ENCODE results near the gene ABCG1. TPM values are rescaled to one million over a fixed set of nuclear protein-coding genes. Genes with fewer than 3 reads are reported as not detected.

Gene ABCG1
- total RNA-seq, 2 experiments from 2014 or later, result 11.6 to 16.3 TPM

DNA sequence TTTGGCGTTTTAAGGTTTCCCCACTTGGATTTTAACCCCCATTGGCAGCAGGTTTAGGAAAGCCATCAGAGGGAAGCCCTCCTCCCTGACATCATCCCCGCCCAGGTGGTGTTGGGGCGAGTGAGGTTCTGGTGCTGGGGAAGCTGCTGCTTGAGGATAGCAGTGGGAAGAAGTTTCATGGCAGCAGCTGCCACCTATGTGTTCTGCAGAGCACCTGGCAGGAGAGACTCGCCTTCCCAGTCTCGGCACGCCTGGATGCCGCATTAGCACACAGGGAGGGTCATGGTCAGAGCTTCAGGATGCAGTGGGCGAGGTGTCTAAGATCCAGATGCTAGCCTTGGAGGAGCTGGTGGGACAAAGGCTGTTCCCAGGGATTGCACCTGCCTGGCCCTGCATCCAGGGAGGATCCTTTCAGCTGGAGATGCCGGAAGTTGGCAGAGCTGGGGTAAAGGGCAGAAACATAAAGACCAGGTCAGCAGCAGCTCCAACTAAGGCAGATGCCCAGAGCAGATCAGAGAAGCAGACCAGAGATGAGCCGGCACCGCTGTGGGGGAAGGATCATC is 33.9 kb downstream of the ABCG1 start:
- H3K36me3 Mint-ChIP-seq (ENCODE audit: low read depth), result no peaks in the 10 kb centered on the region
- intact Hi-C loops (cut with DNase I, micrococcal nuclease), result no loop called here
- CTCF ChIA-PET, result interaction anchor here (0.6 to 1.8 kb wide), 8 partner anchors 11 to 145 kb away, joined by 3 to 5 read pairs (median 3); no protein-coding TSS in a partner anchor

DNA sequence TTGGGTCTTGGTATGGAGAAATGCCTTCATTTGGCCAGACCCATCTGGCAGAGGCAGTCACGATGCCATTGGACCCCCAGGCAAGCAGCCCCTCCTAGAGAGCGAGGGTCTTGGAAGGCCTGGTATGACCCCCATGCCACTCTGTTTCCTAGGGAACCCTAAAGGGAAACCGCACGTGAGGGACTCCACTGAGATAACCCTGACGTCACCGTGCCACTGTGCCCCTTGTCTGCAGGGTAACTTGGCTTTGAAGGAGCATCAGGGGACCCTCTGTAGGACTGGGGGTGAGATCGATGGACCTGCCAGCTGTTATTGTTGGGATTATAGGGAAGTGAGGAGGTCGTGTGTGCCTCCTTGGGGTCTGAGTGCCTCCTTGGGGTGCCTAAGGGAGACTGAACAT is 34.5 kb downstream of the ABCG1 start:
- Mint-ChIP-seq H3K4me3 (no peak overlapping the region), H3K4me1 (peaks cover 24% of the 10 kb centered on the region), H3K27ac (no peak overlapping the region), H3K36me3 (ENCODE audit: low read depth) (no peaks in the 10 kb centered on the region), H3K27me3 (no peaks in the 10 kb centered on the region), H3K9me3 (ENCODE audit: low read depth) (no peaks in the 10 kb centered on the region)
- DNase-seq (no peak), ATAC-seq (no peak)
- CTCF ChIA-PET, result interaction anchor here (0.6 to 1.8 kb wide), 6 partner anchors 10 to 120 kb away, joined by 3 to 5 read pairs (median 4); no protein-coding TSS in a partner anchor
- POLR2A ChIA-PET, result no interaction called here
- intact Hi-C loops (cut with DNase I, micrococcal nuclease), result no loop called here

More for the DNA sequence above, 33.9 kb downstream of the ABCG1 start:
- ATAC-seq, result no peak
- DNase-seq, result no peak
- POLR2A ChIA-PET, result no interaction called here
- H3K9me3 Mint-ChIP-seq (ENCODE audit: low read depth), result no peaks in the 10 kb centered on the region
- peaks cover 19% of the 10 kb centered on the region for H3K4me1 Mint-ChIP-seq
- no peak overlapping the region for H3K4me3 Mint-ChIP-seq
- H3K27ac Mint-ChIP-seq, result no peak overlapping the region
- no peaks in the 10 kb centered on the region for H3K27me3 Mint-ChIP-seq

DNA sequence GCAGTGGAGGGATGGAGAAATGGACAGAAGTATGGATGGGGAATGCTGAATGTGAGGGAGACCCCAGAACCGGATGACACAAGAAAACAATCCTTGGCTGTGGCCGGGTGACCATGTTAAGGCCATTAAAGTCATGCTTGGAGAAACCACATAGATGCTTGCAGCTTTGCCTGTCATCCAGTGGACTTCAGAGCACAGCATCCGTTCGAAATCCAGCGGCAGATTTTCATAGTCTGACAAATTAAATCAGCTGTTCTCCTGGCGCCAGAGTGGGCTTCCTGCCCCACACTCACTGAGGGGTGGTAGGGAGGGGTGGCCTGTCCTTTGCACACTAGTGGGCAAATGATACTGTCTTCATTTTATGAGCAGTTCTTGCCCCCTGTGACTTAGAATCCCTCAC is 35.1 kb downstream of the ABCG1 start:
- no peak overlapping the region for H3K27ac Mint-ChIP-seq
- intact Hi-C loops (cut with DNase I, micrococcal nuclease), result no loop called here
- DNase-seq, result no peak
- no peak overlapping the region for H3K4me3 Mint-ChIP-seq
- no peaks in the 10 kb centered on the region for H3K36me3 Mint-ChIP-seq (ENCODE audit: low read depth)
- CTCF ChIA-PET, result interaction anchor here (0.6 to 1.8 kb wide), 3 partner anchors 20 to 109 kb away, joined by 3 to 5 read pairs (median 4); no protein-coding TSS in a partner anchor
- no peaks in the 10 kb centered on the region for H3K27me3 Mint-ChIP-seq
- POLR2A ChIA-PET, result no interaction called here
- H3K4me1 Mint-ChIP-seq, result peaks cover 26% of the 10 kb centered on the region
- ATAC-seq, result no peak
- H3K9me3 Mint-ChIP-seq (ENCODE audit: low read depth), result no peaks in the 10 kb centered on the region

DNA sequence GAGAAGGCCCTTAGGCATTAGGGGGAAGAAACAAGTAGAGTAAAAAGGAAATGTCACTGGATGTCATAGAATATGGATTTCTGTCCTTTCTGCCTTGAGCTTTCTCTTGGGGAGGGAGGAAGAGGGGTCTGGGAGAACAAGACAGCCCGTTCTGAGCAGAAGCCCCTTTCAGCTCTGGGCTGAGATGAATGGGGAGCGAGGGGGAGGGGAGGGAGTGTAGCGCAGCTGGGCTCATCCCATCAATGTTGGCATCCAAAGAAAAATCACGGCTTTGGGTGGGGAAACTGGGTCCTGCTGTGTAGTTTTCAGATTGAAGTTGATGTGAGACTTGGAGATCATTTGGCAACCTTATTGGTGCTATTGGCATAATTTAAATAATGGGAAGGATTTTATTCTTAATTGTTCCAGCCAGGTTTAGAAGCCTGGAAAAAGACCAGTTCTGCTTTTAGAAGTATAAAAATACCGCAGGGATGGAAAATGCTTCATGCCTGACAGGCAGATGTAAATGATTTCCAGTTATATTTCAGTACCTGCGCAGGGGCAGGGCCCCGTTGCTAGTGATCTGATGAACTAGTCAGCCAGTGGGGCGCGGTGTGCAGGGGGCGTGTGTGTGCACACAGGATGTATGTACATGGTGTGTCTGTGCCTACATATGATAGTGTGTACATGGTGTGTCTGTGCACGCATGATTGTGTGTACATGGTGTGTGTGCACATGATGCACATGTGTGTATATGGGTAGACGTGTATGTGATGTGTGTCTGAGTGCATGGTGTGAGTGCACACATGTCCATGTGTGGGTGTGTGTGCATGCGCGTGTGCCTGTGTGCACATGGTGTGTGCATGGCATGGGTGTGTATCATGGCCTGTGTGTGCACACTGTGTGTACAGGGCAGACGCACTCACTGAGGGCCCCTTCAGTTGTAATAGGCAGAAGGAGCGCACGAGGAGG is 36.0 kb downstream of the ABCG1 start:
- Mint-ChIP-seq H3K27me3 (no peaks in the 10 kb centered on the region), H3K27ac (no peak overlapping the region), H3K4me3 (no peak overlapping the region), H3K36me3 (ENCODE audit: low read depth) (no peaks in the 10 kb centered on the region), H3K4me1 (peaks cover 26% of the 10 kb centered on the region), H3K9me3 (ENCODE audit: low read depth) (no peaks in the 10 kb centered on the region)
- DNase-seq, result no peak
- intact Hi-C loops (cut with DNase I, micrococcal nuclease), result no loop called here
- no peak for ATAC-seq
- ChIA-PET CTCF (interaction anchor here (0.6 to 1.5 kb wide), 4 partner anchors 9 to 253 kb away, joined by 3 to 6 read pairs (median 4); no protein-coding TSS in a partner anchor), POLR2A (no interaction called here)

DNA sequence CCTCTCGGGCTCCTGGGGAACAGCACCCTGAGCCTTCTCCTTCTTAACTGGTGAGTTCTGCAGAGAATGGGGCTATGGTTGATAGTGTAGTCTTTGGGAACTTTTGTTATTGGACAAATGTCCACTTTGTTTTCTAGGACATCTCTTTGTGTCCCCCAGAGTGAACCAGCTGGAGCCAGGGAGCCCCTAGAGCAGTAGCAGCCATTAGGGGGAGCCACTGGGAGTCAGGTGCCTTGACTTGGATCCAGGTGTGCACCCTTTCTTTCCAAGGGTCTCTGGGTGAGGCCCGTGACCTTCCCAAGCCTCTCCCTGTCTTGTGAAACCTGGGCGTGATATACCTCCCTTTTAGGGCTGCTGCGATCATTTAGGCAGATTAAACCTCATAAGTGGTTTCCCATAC is 36.9 kb downstream of the ABCG1 start:
- no peak overlapping the region for H3K4me3 Mint-ChIP-seq

DNA sequence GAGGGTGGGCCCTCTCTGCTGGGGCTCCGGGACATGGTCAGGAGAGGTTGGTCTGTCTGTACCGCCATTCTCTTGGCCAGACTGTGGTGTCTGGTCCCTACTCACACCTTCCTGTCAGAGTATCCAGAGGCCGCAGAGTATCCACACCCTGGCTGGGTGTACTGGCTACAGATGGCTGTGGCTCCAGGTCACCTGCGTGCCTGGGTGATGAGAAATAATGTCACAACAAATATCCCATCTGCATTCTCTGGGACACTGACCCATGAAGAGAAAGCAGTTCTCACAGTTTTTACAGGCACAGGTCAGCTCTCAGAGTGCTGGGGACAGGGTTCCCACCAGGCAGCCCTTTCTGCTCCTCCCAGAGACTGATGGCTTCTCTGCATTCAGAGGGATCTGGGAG is 37.4 kb downstream of the ABCG1 start:
- ATAC-seq (no peak), DNase-seq (no peak)
- no peaks in the 10 kb centered on the region for H3K36me3 Mint-ChIP-seq (ENCODE audit: low read depth)
- no peak overlapping the region for H3K27ac Mint-ChIP-seq
- H3K27me3 Mint-ChIP-seq, result no peaks in the 10 kb centered on the region
- H3K4me3 Mint-ChIP-seq, result no peak overlapping the region
- H3K9me3 Mint-ChIP-seq (ENCODE audit: low read depth), result no peaks in the 10 kb centered on the region
- H3K4me1 Mint-ChIP-seq, result peaks cover 22% of the 10 kb centered on the region
- ChIA-PET CTCF (interaction anchor here (1.4 to 1.7 kb wide), 2 partner anchors 68 to 110 kb away, joined by 4 to 8 read pairs; no protein-coding TSS in a partner anchor), POLR2A (interaction anchor here (0.7 kb wide), 1 partner anchor 103 kb away, joined by 3 read pairs; no protein-coding TSS in a partner anchor)
- intact Hi-C loops (cut with DNase I, micrococcal nuclease), result no loop called here

More for the DNA sequence above, 36.9 kb downstream of the ABCG1 start:
- Mint-ChIP-seq H3K9me3 (ENCODE audit: low read depth) (no peaks in the 10 kb centered on the region), H3K4me1 (peaks cover 24% of the 10 kb centered on the region), H3K36me3 (ENCODE audit: low read depth) (no peaks in the 10 kb centered on the region), H3K27ac (no peak overlapping the region), H3K27me3 (no peaks in the 10 kb centered on the region)
- intact Hi-C loops (cut with DNase I, micrococcal nuclease), result no loop called here
- no peak for ATAC-seq
- CTCF ChIA-PET, result interaction anchor here (0.6 to 1.5 kb wide), 2 partner anchors 9 to 254 kb away, joined by 3 to 6 read pairs; no protein-coding TSS in a partner anchor
- POLR2A ChIA-PET, result no interaction called here
- no peak for DNase-seq

DNA sequence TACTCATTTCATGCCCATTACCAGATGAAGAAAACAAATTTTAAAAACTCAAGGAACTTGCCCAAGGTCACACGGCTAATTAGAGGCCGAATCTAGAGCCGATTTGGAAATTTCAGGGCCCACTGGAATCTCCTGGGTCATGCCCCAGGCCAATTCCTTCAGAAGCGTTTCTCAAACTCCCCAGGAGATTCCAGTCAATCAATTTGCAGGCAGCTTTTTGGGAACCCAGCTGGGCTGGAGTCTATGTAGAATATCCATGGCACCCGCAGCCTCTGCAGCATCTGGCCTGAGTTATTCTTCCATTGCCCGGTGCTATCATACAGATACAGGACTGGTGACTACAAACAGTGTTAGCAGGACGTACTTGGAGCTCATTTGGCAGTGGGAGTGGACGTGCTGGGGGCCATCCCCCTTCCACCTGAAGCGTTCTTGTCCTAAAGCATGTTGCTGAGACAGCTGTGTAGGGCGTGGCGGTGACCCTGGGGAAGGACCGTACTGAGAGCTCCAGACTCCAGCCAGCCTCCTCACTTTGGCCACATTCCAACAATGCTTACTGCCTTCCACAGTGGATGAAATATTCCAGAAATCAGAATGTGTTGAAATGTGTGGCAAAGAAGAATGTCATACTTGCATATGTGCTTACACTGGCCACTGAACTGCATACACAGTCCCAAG is 38.3 kb downstream of the ABCG1 start:
- intact Hi-C loops (cut with DNase I, micrococcal nuclease), result no loop called here
- no peak overlapping the region for H3K27ac Mint-ChIP-seq
- ATAC-seq (no peak), DNase-seq (no peak)
- no peaks in the 10 kb centered on the region for H3K36me3 Mint-ChIP-seq (ENCODE audit: low read depth)
- ChIA-PET CTCF (interaction anchor here (0.8 to 1.7 kb wide), 5 partner anchors 19 to 111 kb away, joined by 3 to 8 read pairs (median 4); no protein-coding TSS in a partner anchor), POLR2A (no interaction called here)
- H3K4me1 Mint-ChIP-seq, result peaks cover 22% of the 10 kb centered on the region
- no peaks in the 10 kb centered on the region for H3K9me3 Mint-ChIP-seq (ENCODE audit: low read depth)
- no peak overlapping the region for H3K4me3 Mint-ChIP-seq
- H3K27me3 Mint-ChIP-seq, result no peaks in the 10 kb centered on the region

DNA sequence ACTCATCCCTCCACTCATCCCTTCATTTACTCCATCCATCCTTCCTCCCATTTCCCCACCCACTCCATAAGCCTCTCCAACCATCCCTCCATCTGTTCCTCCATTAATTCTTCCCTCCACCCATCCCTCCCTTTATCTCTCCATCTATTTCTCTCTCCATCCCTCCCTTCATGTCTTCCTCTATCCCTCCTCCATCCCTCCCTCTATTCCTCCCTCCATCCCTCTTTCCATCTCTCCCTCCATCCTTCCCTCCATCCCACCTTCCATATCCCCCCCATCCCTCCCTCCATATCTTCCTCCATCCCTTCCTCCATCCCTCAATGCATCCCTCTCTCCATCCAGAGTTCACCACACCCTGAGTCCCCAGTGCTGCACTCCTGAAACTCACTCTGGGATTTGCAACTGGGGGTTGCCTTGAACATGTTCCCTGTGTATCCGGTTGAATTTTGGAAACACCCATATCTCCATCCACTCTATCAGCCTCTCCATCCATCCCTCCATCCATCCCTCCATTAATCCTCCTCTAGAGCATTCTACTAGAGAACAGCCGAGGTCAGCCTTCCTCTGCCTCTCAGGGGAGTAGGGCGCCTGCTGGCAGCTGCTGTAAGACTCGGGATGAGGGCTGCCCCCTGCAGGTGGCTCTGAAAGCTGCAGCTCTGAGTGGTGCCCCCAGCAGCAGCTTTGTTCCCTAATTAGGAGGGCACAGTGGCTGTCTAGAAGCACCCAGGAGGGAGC is 39.4 kb downstream of the ABCG1 start:
- H3K27ac Mint-ChIP-seq, result no peak overlapping the region
- no peak overlapping the region for H3K4me3 Mint-ChIP-seq
- ATAC-seq (peak; percentile 98), DNase-seq (peak; percentile 90)
- H3K9me3 Mint-ChIP-seq (ENCODE audit: low read depth), result no peaks in the 10 kb centered on the region
- no peaks in the 10 kb centered on the region for H3K36me3 Mint-ChIP-seq (ENCODE audit: low read depth)
- CTCF ChIA-PET, result interaction anchor here (0.6 to 3.0 kb wide), 51 partner anchors 9 to 229 kb away, joined by 3 to 93 read pairs (median 5); partner anchors contain the start of gene ABCG1
- POLR2A ChIA-PET, result interaction anchor here (0.8 kb wide), 1 partner anchor 657 kb away, joined by 3 read pairs; no protein-coding TSS in a partner anchor
- intact Hi-C loops (cut with DNase I, micrococcal nuclease), result loop anchor here (1.0 kb wide), 3 partner anchors 38 to 113 kb away; no protein-coding TSS in a partner anchor
- H3K4me1 Mint-ChIP-seq, result peaks cover 18% of the 10 kb centered on the region
- no peaks in the 10 kb centered on the region for H3K27me3 Mint-ChIP-seq

DNA sequence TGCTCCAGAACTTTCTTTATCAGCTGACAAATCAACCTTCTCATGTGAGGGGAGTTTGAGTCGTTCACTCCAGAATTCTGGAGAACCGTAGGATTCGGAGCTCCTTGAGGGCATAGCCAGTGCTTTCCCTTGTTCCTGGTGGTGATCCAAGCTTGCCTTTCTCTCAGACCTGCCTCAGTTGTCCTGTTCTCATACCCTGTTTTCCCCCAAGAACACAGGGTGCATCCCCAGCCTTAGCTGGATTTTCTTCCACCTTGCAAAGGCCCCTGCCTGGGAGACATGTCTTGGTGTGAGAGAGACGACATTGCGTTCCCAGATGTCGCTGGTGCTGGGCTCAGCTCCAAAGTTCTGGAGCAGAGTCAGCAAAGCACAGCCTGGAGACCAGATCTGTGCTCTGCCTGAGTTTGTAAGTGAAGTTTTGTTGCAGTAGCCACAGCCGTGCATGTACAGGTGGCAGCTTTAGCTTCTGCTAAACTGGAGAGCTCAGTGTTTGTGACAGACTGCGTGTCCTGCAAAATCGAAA is 40.0 kb downstream of the ABCG1 start:
- no peak for ATAC-seq
- H3K4me1 Mint-ChIP-seq, result peaks cover 13% of the 10 kb centered on the region
- H3K36me3 Mint-ChIP-seq (ENCODE audit: low read depth), result no peaks in the 10 kb centered on the region
- intact Hi-C loops (cut with DNase I, micrococcal nuclease), result loop anchor here (1.0 kb wide), 3 partner anchors 39 to 114 kb away; no protein-coding TSS in a partner anchor
- CTCF ChIA-PET, result interaction anchor here (0.6 to 3.0 kb wide), 53 partner anchors 10 to 574 kb away, joined by 3 to 93 read pairs (median 5); partner anchors contain the start of genes ABCG1 and TFF2
- no peak for DNase-seq
- H3K9me3 Mint-ChIP-seq (ENCODE audit: low read depth), result no peaks in the 10 kb centered on the region
- no peak overlapping the region for H3K27ac Mint-ChIP-seq
- POLR2A ChIA-PET, result interaction anchor here (0.8 kb wide), 1 partner anchor 656 kb away, joined by 3 read pairs; no protein-coding TSS in a partner anchor
- no peaks in the 10 kb centered on the region for H3K27me3 Mint-ChIP-seq
- no peak overlapping the region for H3K4me3 Mint-ChIP-seq

DNA sequence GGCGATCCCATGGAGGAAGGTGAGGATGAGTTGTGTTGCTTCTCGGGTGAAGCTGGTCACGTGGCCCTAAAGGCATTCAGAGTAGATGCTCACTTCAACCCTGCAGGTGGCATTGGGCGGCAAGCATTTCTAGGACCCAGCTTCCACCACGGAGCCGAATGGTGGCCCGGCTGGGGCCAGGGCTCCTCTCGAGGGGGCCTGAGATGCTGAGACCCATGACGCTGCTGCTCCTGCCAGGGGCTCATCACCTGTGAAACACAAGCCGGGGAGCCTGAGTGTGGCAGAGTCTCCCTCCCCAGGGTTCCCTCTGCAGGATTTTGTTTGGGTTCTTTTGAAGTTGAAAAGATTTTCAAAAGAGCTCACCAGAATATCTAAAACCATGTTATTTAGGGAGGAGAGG is 41.2 kb downstream of the ABCG1 start:
- no peak overlapping the region for H3K27ac Mint-ChIP-seq
- no peaks in the 10 kb centered on the region for H3K36me3 Mint-ChIP-seq (ENCODE audit: low read depth)
- no peaks in the 10 kb centered on the region for H3K27me3 Mint-ChIP-seq
- POLR2A ChIA-PET, result no interaction called here
- ATAC-seq (no peak), DNase-seq (no peak)
- no peaks in the 10 kb centered on the region for H3K9me3 Mint-ChIP-seq (ENCODE audit: low read depth)
- intact Hi-C loops (cut with DNase I, micrococcal nuclease), result loop anchor here in 1 of 2 experiments (1.0 kb wide), 1 partner anchor 10 kb away; no protein-coding TSS in a partner anchor
- peaks cover 10% of the 10 kb centered on the region for H3K4me1 Mint-ChIP-seq
- no peak overlapping the region for H3K4me3 Mint-ChIP-seq
- CTCF ChIA-PET, result interaction anchor here (0.9 to 3.0 kb wide), 17 partner anchors 9 to 153 kb away, joined by 3 to 93 read pairs (median 11); partner anchors contain the start of gene TFF2

Measured in activated CD4-positive, alpha-beta T cell treated with anti-CD3 and anti-CD28 coated beads for 36 hours (primary cell).